HG02885 (cell line): ENCODE data around the gene C12orf42.
"Not testable (repeated sequence)": the region's sequence is repeated elsewhere in the genome, so short reads cannot be mapped to it uniquely, and the experiment has no call there.

Experiments
- ATAC-seq: cut with Tn5 transposase; IDR thresholded peaks from one replicate; pipeline ENCODE4 v1.9.1; 2021; ENCODE audit warnings: mild to moderate bottlenecking; ENCODE audit not compliant: unreplicated experiment, poor library complexity

Gene C12orf42

GRCh38 chr12:103425674-103426073, 70.1 kb downstream of the C12orf42 start:
- ATAC-seq = not testable (repeated sequence)

GRCh38 chr12:103424849-103425586, 70.8 kb downstream of the C12orf42 start:
- not testable (repeated sequence) for ATAC-seq

GRCh38 chr12:103423516-103423910, 72.3 kb downstream of the C12orf42 start:
- no peak for ATAC-seq

GRCh38 chr12:103422746-103423515, 72.8 kb downstream of the C12orf42 start:
- no peak for ATAC-seq

GRCh38 chr12:103422328-103422727, 73.4 kb downstream of the C12orf42 start:
- no peak for ATAC-seq

- no peak for ATAC-seq
These were observed 74.4 kb downstream of the C12orf42 start for GRCh38 chr12:103421402-103421801.

GRCh38 chr12:103415681-103416080, 80.1 kb downstream of the C12orf42 start:
- ATAC-seq = no peak

- no peak for ATAC-seq
These were observed 94.3 kb downstream of the C12orf42 start for GRCh38 chr12:103401421-103401820.

- ATAC-seq = no peak
These were observed 95.8 kb downstream of the C12orf42 start for GRCh38 chr12:103399986-103400385.

- no peak for ATAC-seq
These were observed 98.2 kb downstream of the C12orf42 start for GRCh38 chr12:103397536-103397935.

- no peak for ATAC-seq
These were observed 103.0 kb downstream of the C12orf42 start for GRCh38 chr12:103392722-103393121.

- ATAC-seq = no peak
These were observed 104.7 kb downstream of the C12orf42 start for GRCh38 chr12:103391103-103391502.

GRCh38 chr12:103387385-103387784, 108.4 kb downstream of the C12orf42 start:
- ATAC-seq = no peak

GRCh38 chr12:103386451-103386850, 109.3 kb downstream of the C12orf42 start:
- ATAC-seq = no peak

- no peak for ATAC-seq
These were observed 112.9 kb downstream of the C12orf42 start for GRCh38 chr12:103382736-103383346.

GRCh38 chr12:103382119-103382518, 113.6 kb downstream of the C12orf42 start:
- no peak for ATAC-seq

GRCh38 chr12:103379670-103380069, 116.1 kb downstream of the C12orf42 start:
- ATAC-seq = no peak

- no peak for ATAC-seq
These were observed 122.7 kb downstream of the C12orf42 start for GRCh38 chr12:103373088-103373523.

- peak; percentile 74 for ATAC-seq
These were observed 125.8 kb downstream of the C12orf42 start for GRCh38 chr12:103369929-103370328.

- no peak for ATAC-seq
These were observed 127.6 kb downstream of the C12orf42 start for GRCh38 chr12:103368167-103368566.

- ATAC-seq = no peak
These were observed 141.4 kb downstream of the C12orf42 start for GRCh38 chr12:103354403-103354802.
